ENCODE data around the gene LMTK2. TPM values are rescaled to one million over a fixed set of nuclear protein-coding genes. Genes with fewer than 3 reads are reported as not detected.

The LMTK2 gene
- 9.2 to 11.6 TPM (median 10.3 TPM) in 5 replicates for total RNA-seq (2022; extraction: Qiagen RNA extraction)

DNA sequence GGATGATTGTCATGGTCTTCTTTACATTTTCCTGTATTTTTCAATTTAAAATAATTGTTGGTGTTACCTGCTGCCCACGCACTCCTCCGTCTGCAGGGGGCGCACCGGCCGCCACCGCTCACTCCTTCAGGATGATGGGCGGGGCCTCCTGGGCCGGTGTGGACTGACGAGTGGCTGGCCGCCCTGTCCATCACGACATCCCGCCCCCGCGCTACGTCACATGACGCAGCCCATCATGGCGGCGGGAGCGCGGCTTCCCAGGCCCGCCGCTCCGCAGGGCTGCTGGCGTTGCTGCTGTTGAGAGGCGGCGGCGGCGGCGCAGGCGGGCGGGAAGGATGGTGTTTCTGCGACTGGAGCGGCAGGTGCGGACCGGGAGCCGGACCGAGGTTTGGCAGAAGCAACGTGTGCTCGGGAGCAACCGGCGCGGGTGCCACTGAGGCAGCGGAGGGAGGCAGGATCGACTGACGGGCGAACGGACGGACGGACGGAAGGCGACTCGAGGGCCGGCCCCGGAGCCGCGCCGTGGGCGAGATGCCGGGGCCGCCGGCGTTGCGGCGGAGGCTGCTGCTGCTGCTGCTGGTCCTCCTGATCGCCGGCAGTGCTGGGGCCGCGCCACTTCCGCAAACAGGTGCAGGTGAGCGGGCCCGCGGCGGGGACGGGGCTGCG, at the start of gene LMTK2:
Gene LMTK2, plus strand, starts transcription at position 216 of the 666 bp plus-strand sequence. Its CDS starts 316 bp downstream, at position 532.

DNA sequence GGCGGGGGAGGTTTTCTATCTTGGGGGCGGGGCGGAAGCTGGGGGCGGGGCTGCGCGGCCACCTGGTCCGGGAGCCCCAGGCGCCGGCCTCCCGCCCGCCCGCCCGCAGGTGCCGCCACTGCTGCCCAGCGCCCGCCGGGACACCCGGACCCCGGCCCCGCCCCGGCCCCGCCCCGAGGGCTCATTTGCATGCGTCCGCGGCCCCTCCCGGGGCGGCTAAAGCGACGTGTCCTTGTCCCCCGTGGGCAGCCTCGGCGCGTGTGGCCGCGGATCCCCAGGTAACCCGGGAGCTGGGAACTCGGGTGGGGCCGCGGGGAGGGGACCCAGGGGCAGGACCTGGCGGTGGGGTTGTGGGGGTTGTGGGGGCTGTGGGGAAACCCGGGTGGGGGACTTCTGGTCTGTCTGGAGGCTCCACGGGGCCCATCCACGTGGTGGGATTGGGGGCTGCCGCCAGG, 104.6 kb downstream of the LMTK2 start, which contains the start of gene BHLHA15:
Gene BHLHA15, plus strand, starts transcription at position 219 of the 455 bp plus-strand sequence. CDS start 871 bp downstream, outside the sequence.

DNA sequence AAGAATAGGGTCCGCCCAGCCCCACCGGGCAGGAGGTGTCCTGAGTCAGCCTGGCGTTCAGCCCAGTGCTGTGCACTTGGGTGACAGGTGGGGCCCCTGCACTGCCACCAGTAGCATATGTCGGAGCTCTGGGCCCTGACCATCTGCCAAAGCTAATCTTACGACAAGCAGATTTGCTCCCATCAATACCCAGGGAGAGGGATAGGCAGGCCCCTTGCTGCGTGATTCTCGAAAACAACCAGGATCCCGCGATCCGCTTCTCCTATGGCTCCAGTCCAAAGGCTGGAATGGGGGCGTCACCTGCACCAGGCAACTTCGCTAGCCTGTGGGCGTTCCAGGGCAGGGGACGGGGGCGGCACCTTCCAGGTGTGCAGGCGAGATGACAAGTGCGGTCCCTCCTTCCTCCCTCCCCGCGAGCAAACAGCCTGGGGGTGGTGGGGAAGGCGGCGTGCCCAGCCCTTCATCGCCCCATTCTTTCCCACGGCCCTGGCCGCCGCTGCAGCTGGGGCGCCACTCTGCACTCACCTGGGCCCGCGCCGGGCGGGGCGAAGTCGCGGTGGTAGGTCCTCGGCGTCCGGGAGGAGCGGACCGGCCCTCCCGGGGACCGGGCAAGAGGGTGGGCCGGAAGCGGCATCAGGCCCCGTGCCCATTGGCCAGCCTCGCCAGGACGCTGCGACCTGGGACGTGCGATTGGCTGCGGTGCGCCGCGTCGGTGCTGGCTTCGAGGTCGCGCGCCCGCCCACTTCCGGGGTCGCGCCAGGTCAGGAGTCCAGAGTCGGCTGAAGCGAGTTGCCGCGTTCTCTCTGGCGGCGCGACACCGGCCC, 145.2 kb downstream of the LMTK2 start, which contains the start of gene TECPR1:
Gene TECPR1, minus strand, starts transcription at position 632 of the 824 bp plus-strand sequence. CDS start 6,086 bp downstream, outside the sequence.

Other genes starting within 250 kb of the LMTK2 start
- 52.9 to 68.2 TPM (median 61.3 TPM) in 5 replicates for gene ASNS, start 234.5 kb upstream of the LMTK2 start, total RNA-seq (2022; extraction: Qiagen RNA extraction)
- gene OCM2, start 116.7 kb upstream of the LMTK2 start, total RNA-seq (2022; extraction: Qiagen RNA extraction), result not detected in 5 replicates
- gene BHLHA15, start 104.6 kb downstream of the LMTK2 start, total RNA-seq (2022; extraction: Qiagen RNA extraction), result 0.18 to 0.65 TPM (median 0.40 TPM) in 5 replicates
- gene TECPR1, start 145.4 kb downstream of the LMTK2 start, total RNA-seq (2022; extraction: Qiagen RNA extraction), result 4.8 to 11.4 TPM (median 9.6 TPM) in 5 replicates
- 101 to 195 TPM (median 162 TPM) in 5 replicates for gene BRI3, start 174.8 kb downstream of the LMTK2 start, total RNA-seq (2022; extraction: Qiagen RNA extraction)

Measured in A549 treated with CORT108297 at 1 μM for 4 hours (cell line).